HEK293 (cell line): ENCODE measurements around the gene TMEM106C.

Experiments used
- CTCF ChIA-PET: fragments of 350-600 bp; formaldehyde crosslinking; extraction: SDS; loops from one replicate; lab custom pipeline; 2021; ENCODE audit warnings: antibody characterized with exemption; lab: Yijun Ruan, JAX
- POLR2A ChIA-PET: fragments of 300-600 bp; formaldehyde crosslinking; extraction: SDS; loops from one replicate; lab custom pipeline; 2020; ENCODE audit warnings: antibody characterized with exemption, inconsistent platforms; lab: Yijun Ruan, JAX
- H3K27ac ChIP-seq: fragments of 200-500 bp; sonication (Bioruptor generic); 2 replicates; pipeline ENCODE4 v1.5.1; 2014; ENCODE audit warnings: low read depth, low read length, control low read depth, inconsistent platforms; ENCODE audit errors: extremely low read depth
- H3K36me3 ChIP-seq, 2 experiments: fragments of 200-500 bp in 1 of 2; sonication (Bioruptor generic) in 1 of 2; 1 replicate in 1 of 2; 2 replicates in 1 of 2; pipeline ENCODE4 v1.5.1; 2014 to 2017; ENCODE audit warnings: inconsistent platforms in 2 of 2, low read length in 2 of 2; ENCODE audit not compliant: control insufficient read depth in 2 of 2, insufficient read depth in 1 of 2
- H3K4me1 ChIP-seq: fragments of 200-500 bp; sonication (Bioruptor generic); 2 replicates; pipeline ENCODE4 v1.5.1; 2014; ENCODE audit warnings: mild to moderate bottlenecking, low read length, inconsistent platforms; ENCODE audit not compliant: control insufficient read depth, insufficient read depth
- H3K4me3 ChIP-seq: 2 replicates; pipeline ENCODE4 v1.5.1; 2011; ENCODE audit warnings: low read depth, mild to moderate bottlenecking, control low read depth, low read length, moderate library complexity
- H3K9me3 ChIP-seq: fragments of 200-500 bp; sonication (Bioruptor generic); 2 replicates; pipeline ENCODE4 v1.5.1; 2014; ENCODE audit warnings: low read depth, low read length, inconsistent platforms; ENCODE audit not compliant: control insufficient read depth, insufficient read depth
- BCL11B ChIP-seq: fragments of 450-650 bp; formaldehyde crosslinking; IDR thresholded peaks from 2 replicates; pipeline ENCODE4 v1.5.1; 2016; ENCODE audit warnings: low read depth, missing biosample characterization, missing genetic modification characterization
- HIC1 ChIP-seq: fragments of 450-650 bp; formaldehyde crosslinking; IDR thresholded peaks from 2 replicates; pipeline ENCODE4 v1.5.1; 2016; ENCODE audit warnings: missing biosample characterization, missing genetic modification characterization
- KLF1 ChIP-seq: fragments of 450-650 bp; formaldehyde crosslinking; IDR thresholded peaks from 2 replicates; pipeline ENCODE4 v1.5.1; 2016; ENCODE audit warnings: missing biosample characterization, missing genetic modification characterization
- KLF16 ChIP-seq: fragments of 450-650 bp; formaldehyde crosslinking; IDR thresholded peaks from 2 replicates; pipeline ENCODE4 v1.5.1; 2017; ENCODE audit warnings: missing biosample characterization, missing genetic modification characterization
- KLF7 ChIP-seq: fragments of 450-650 bp; formaldehyde crosslinking; IDR thresholded peaks from 2 replicates; pipeline ENCODE4 v1.5.1; 2016; ENCODE audit warnings: missing biosample characterization, missing genetic modification characterization, borderline replicate concordance
- PATZ1 ChIP-seq: fragments of 450-650 bp; formaldehyde crosslinking; IDR thresholded peaks from 2 replicates; pipeline ENCODE4 v1.5.1; 2016; ENCODE audit warnings: missing biosample characterization, missing genetic modification characterization
- SCRT2 ChIP-seq: fragments of 450-650 bp; formaldehyde crosslinking; IDR thresholded peaks from 2 replicates; pipeline ENCODE4 v1.5.1; 2016; ENCODE audit warnings: missing biosample characterization, missing genetic modification characterization
- SP2 ChIP-seq: fragments of 450-650 bp; formaldehyde crosslinking; IDR thresholded peaks from 2 replicates; pipeline ENCODE4 v1.5.1; 2016; ENCODE audit warnings: missing biosample characterization, missing genetic modification characterization
- SP7 ChIP-seq: fragments of 450-650 bp; formaldehyde crosslinking; IDR thresholded peaks from 2 replicates; pipeline ENCODE4 v1.5.1; 2016; ENCODE audit warnings: missing biosample characterization, missing genetic modification characterization
- ZEB2 ChIP-seq: fragments of 450-650 bp; formaldehyde crosslinking; IDR thresholded peaks from 2 replicates; pipeline ENCODE4 v1.5.1; 2016; ENCODE audit warnings: missing biosample characterization, missing genetic modification characterization
- ZNF146 ChIP-seq: fragments of 450-650 bp; formaldehyde crosslinking; IDR thresholded peaks from 2 replicates; pipeline ENCODE4 v1.5.1; 2016; ENCODE audit warnings: missing biosample characterization, missing genetic modification characterization
- ZNF2 ChIP-seq: fragments of 450-650 bp; formaldehyde crosslinking; IDR thresholded peaks from 2 replicates; pipeline ENCODE4 v1.5.1; 2016; ENCODE audit warnings: missing biosample characterization, missing genetic modification characterization
- ZNF211 ChIP-seq: fragments of 450-650 bp; formaldehyde crosslinking; IDR thresholded peaks from 2 replicates; pipeline ENCODE4 v1.5.1; 2016; ENCODE audit warnings: low read depth, missing biosample characterization, missing genetic modification characterization
- ZNF280D ChIP-seq: fragments of 450-650 bp; formaldehyde crosslinking; IDR thresholded peaks from 2 replicates; pipeline ENCODE4 v1.5.1; 2016; ENCODE audit warnings: missing biosample characterization, missing genetic modification characterization
- ZNF324 ChIP-seq: fragments of 450-650 bp; formaldehyde crosslinking; IDR thresholded peaks from 2 replicates; pipeline ENCODE4 v1.5.1; 2016; ENCODE audit warnings: missing biosample characterization, missing genetic modification characterization
- ZNF335 ChIP-seq: fragments of 450-650 bp; formaldehyde crosslinking; conservative IDR thresholded peaks from 2 replicates; pipeline ENCODE4 v1.5.1; 2016; ENCODE audit warnings: missing biosample characterization, missing genetic modification characterization
- ZNF37A ChIP-seq: fragments of 450-650 bp; IDR thresholded peaks from 2 replicates; pipeline ENCODE4 v1.5.1; 2018; ENCODE audit warnings: missing biosample characterization, missing genetic modification characterization
- ZNF391 ChIP-seq: fragments of 450-650 bp; formaldehyde crosslinking; IDR thresholded peaks from 2 replicates; pipeline ENCODE4 v1.5.1; 2016; ENCODE audit warnings: low read depth, missing biosample characterization, missing genetic modification characterization, borderline replicate concordance
- ZNF394 ChIP-seq: fragments of 450-650 bp; formaldehyde crosslinking; IDR thresholded peaks from 2 replicates; pipeline ENCODE4 v1.5.1; 2016; ENCODE audit warnings: missing biosample characterization, missing genetic modification characterization, mild to moderate bottlenecking, moderate library complexity, borderline replicate concordance
- ZNF501 ChIP-seq: fragments of 450-650 bp; formaldehyde crosslinking; IDR thresholded peaks from 2 replicates; pipeline ENCODE4 v1.5.1; 2016; ENCODE audit warnings: missing biosample characterization, missing genetic modification characterization
- ZNF600 ChIP-seq: fragments of 450-650 bp; formaldehyde crosslinking; IDR thresholded peaks from 2 replicates; pipeline ENCODE4 v1.5.1; 2016; ENCODE audit warnings: missing biosample characterization, missing genetic modification characterization
- ZNF629 ChIP-seq: fragments of 450-650 bp; formaldehyde crosslinking; IDR thresholded peaks from 2 replicates; pipeline ENCODE4 v1.5.1; 2017; ENCODE audit warnings: missing biosample characterization, missing genetic modification characterization
- ZNF654 ChIP-seq: fragments of 450-650 bp; formaldehyde crosslinking; IDR thresholded peaks from 2 replicates; pipeline ENCODE4 v1.5.1; 2016; ENCODE audit warnings: low read depth, missing biosample characterization, missing genetic modification characterization
- ZNF660 ChIP-seq: fragments of 450-650 bp; IDR thresholded peaks from 2 replicates; pipeline ENCODE4 v1.5.1; 2018; ENCODE audit warnings: missing biosample characterization, mild to moderate bottlenecking, missing genetic modification characterization
- ZNF664 ChIP-seq: fragments of 450-650 bp; formaldehyde crosslinking; IDR thresholded peaks from 2 replicates; pipeline ENCODE4 v1.5.1; 2016; ENCODE audit warnings: missing biosample characterization, missing genetic modification characterization
- ZNF692 ChIP-seq: fragments of 450-650 bp; formaldehyde crosslinking; IDR thresholded peaks from 2 replicates; pipeline ENCODE4 v1.5.1; 2016; ENCODE audit warnings: missing biosample characterization, missing genetic modification characterization
- ZNF785 ChIP-seq: fragments of 450-650 bp; formaldehyde crosslinking; IDR thresholded peaks from 2 replicates; pipeline ENCODE4 v1.5.1; 2016; ENCODE audit warnings: missing biosample characterization, missing genetic modification characterization
- ZNF843 ChIP-seq: fragments of 450-650 bp; formaldehyde crosslinking; IDR thresholded peaks from 2 replicates; pipeline ENCODE4 v1.5.1; 2016; ENCODE audit warnings: missing biosample characterization, missing genetic modification characterization
- ZXDB ChIP-seq: fragments of 450-650 bp; formaldehyde crosslinking; IDR thresholded peaks from 2 replicates; pipeline ENCODE4 v1.5.1; 2016; ENCODE audit warnings: missing biosample characterization, missing genetic modification characterization

Gene TMEM106C

GRCh38 chr12:47963340-47964040 lies at the start of gene TMEM106C:
Gene TMEM106C (plus strand): TSS chr12:47963596. CDS start chr12:47964237, 641 bp downstream.
- ChIA-PET CTCF (interaction anchor here (0.6 to 3.6 kb wide), 36 partner anchors 10 to 426 kb away, joined by 3 to 31 read pairs (median 4); partner anchors contain the start of genes PFKM and VDR), POLR2A (interaction anchor here (1.0 to 1.5 kb wide), 5 partner anchors 9 to 156 kb away, joined by 3 to 7 read pairs (median 3); partner anchors contain the start of gene VDR)
- Histone ChIP-seq H3K4me3 (peak within 1 kb of the TSS; percentile 81), H3K36me3 (peaks cover 27 to 44% of the 10 kb centered on the region in 2 experiments), H3K27ac (peak within 1 kb of the TSS; percentile 67; the same call in 1 of the 2 replicates), H3K9me3 (no peaks in the 10 kb centered on the region), H3K4me1 (no peaks in the 10 kb centered on the region; the same call in 1 of the 2 replicates)
- TF ChIP-seq ZXDB (peak; percentile 43; the same call in 1 of the 2 replicates), KLF7 (0 out of 2 replicates have a peak, but pooled peaks have one; percentile 38), HIC1 (tag by site-specific recombination) (peak; percentile 75; the same call in 1 of the 2 replicates), ZNF37A (tag by site-specific recombination) (no peak), SP2 (tag by site-specific recombination) (peak; percentile 48), ZEB2 (tag by site-specific recombination) (peak; percentile 76), ZNF843 (0 out of 2 replicates have a peak, but pooled peaks have one; percentile 43), ZNF664 (tag by site-specific recombination) (no peak), ZNF660 (tag by site-specific recombination) (peak; percentile 48; the same call in 1 of the 2 replicates), ZNF501 (tag by site-specific recombination) (peak; percentile 88; the same call in 1 of the 2 replicates), ZNF324 (tag by site-specific recombination) (0 out of 2 replicates have a peak, but pooled peaks have one; percentile 47), KLF16 (tag by site-specific recombination) (peak; percentile 88; the same call in 1 of the 2 replicates), BCL11B (no peak), SP7 (tag by site-specific recombination) (peak; percentile 57; the same call in 1 of the 2 replicates), ZNF785 (tag by site-specific recombination) (no peak), KLF1 (tag by site-specific recombination) (0 out of 2 replicates have a peak, but pooled peaks have one; percentile 23), ZNF211 (tag by site-specific recombination) (no peak), ZNF654 (tag by site-specific recombination) (0 out of 2 replicates have a peak, but pooled peaks have one; percentile 13), ZNF335 (tag by site-specific recombination) (peak; percentile 95), ZNF629 (tag by site-specific recombination) (0 out of 2 replicates have a peak, but pooled peaks have one; percentile 26), SCRT2 (peak; percentile 66), ZNF280D (tag by site-specific recombination) (no peak), ZNF146 (tag by site-specific recombination) (no peak), ZNF394 (0 out of 2 replicates have a peak, but pooled peaks have one; percentile 17), ZNF391 (tag by site-specific recombination) (no peak), ZNF2 (tag by site-specific recombination) (peak; percentile 53; the same call in 1 of the 2 replicates), ZNF692 (tag by site-specific recombination) (0 out of 2 replicates have a peak, but pooled peaks have one; percentile 56), ZNF600 (tag by site-specific recombination) (peak; percentile 78), PATZ1 (tag by site-specific recombination) (peak; percentile 57; the same call in 1 of the 2 replicates)
